Psoas muscle (tissue), 8 donors: Measurements from ENCODE around the gene MAPK1IP1L. TPM values are rescaled to one million over a fixed set of nuclear protein-coding genes. Genes with fewer than 3 reads are reported as not detected.
A peak's percentile ranks its signal among the peaks of the same experiment; 100 is the strongest.

Experiments used
- ATAC-seq, 4 donors: fragments of 200-7000 bp; cut with Tn5 transposase; one replicate each; pipeline ENCODE4 v1.9.1; 2020; ENCODE audit warnings: moderate library complexity in 3 of 4, mild to moderate bottlenecking in 2 of 4
- DNase-seq, 2 donors: peaks; one replicate each; pipeline ENCODE4 v3.0.0-alpha.2; 2020
- H3K27ac ChIP-seq: fragments of 200-600 bp; one replicate; pipeline ENCODE4 v1.8.0; 2022
- H3K27me3 ChIP-seq, 3 donors: fragments of 200-600 bp in 1 of 3; one replicate each; pipeline versions ENCODE4 v1.6.1 to v1.8.0; 2013 to 2022; ENCODE audit warnings: low read length in 2 of 3, mild to moderate bottlenecking in 2 of 3, moderate library complexity in 1 of 3; ENCODE audit not compliant: insufficient read depth in 3 of 3
- H3K36me3 ChIP-seq, 2 donors: fragments of 200-600 bp in 1 of 2; one replicate each; pipeline versions ENCODE4 v1.6.1 to v1.8.0; 2013 to 2022; ENCODE audit warnings: low read depth in 1 of 2, mild to moderate bottlenecking in 1 of 2, moderate library complexity in 1 of 2; ENCODE audit not compliant: insufficient read depth in 1 of 2
- H3K4me1 ChIP-seq: fragments of 200-600 bp; one replicate; pipeline ENCODE4 v1.8.0; 2022
- H3K4me3 ChIP-seq: fragments of 200-600 bp; one replicate; pipeline ENCODE4 v1.8.0; 2022; ENCODE audit warnings: mild to moderate bottlenecking
- H3K9me3 ChIP-seq: fragments of 200-600 bp; one replicate; pipeline ENCODE4 v1.8.0; 2022
- WGBS, 3 donors: extraction: QIAGEN DNeasy Blood & Tissue Kit; methylation state at CpG; one replicate each; pipeline versions ENCODE4 v1.1.6 to v1.1.7; 2013; 5-methylcytosine and 5-hydroxymethylcytosine counted together
- intact Hi-C, 2 donors: fragments of 100-400 bp; cut with DNase I; formaldehyde crosslinking; loops; one replicate each; pipeline versions ENCODE4 v1.11.0 to v1.14.2; 2022
- polyA plus RNA-seq, 3 donors: library from polyadenylated mRNA; stranded (reverse); fragments of 200-250 nt; gene quantifications; one replicate each; pipeline ENCODE4 v1.2.3, GENCODE V29; 2013
- total RNA-seq, 4 donors: library from RNA; stranded (reverse); fragmentation: NEBNext Ultra II Directional in 2 of 4; extraction: Animal tissue kit (Norgen Biotek cat#: 25700) in 2 of 4; gene quantifications; one replicate each; pipeline versions ENCODE4 v1.2.1 to v1.2.4, GENCODE V29; 2021 to 2023
- TF ChIP-seq, protein P1 (sequence below): fragments of 200-600 bp; IDR thresholded peaks from one replicate; pipeline ENCODE4 v1.8.0; 2022; ENCODE audit warnings: antibody characterized with exemption
- donor health status: healthy with polysubstance abuse.
- donor health status: DM: no; HTN: no; CAD: no; lungs with moderate emphysema.
- donor health status: Bipolar disorder and iron deficiency.
- donor health status: healthy.
- donor health status: DM: yes; HTN: yes; CAD: no.
- donor health status: DM: no; HTN: no; CAD: no.
- donor health status: DM: no; HTN: no; CAD: no.
- donor health status: DM: yes; HTN: yes; CAD: no.

Gene MAPK1IP1L
- total and polyA plus RNA-seq, 7 donors = 17.6 to 60.1 (median 46.2) TPM

DNA sequence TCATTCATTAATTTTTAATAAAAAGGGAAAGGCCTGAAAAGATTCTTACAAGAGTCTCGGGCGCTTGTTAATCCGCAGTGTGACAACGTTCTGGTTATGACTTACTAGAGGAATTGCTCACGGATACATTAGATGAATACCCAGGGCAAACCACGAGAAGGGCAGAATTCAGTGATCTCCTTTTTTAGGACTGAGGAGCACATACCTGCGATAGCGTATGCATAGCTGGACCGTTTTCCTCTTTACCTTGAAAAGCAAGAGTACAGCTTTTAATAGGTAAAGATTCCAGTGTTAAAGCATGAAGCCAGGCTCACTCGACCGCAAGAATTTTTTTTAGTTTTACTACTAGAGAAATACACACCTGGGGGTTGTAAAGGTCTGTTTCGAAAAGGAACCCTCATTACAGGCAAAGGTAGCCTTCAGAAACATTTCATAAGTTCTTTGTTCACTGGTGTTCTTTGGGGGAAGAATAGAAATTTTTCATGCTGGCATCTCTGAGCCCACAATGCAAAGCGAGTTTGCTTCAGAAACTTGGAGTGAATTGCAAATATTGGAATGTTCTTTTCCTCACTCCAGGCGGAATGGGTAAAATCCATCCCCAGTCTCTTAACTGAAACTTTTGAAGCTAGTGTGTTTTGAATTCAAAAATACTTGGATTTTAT lies 953 bp downstream of the MAPK1IP1L start:
- no peaks in the 10 kb centered on the region for H3K27me3 ChIP-seq
- ATAC-seq = no peak
- peaks cover 0 to 15% of the 10 kb centered on the region in 2 donors for H3K36me3 ChIP-seq
- peak overlapping the region; percentile 97 for H3K4me3 ChIP-seq
- TF ChIP-seq, protein P1, sequence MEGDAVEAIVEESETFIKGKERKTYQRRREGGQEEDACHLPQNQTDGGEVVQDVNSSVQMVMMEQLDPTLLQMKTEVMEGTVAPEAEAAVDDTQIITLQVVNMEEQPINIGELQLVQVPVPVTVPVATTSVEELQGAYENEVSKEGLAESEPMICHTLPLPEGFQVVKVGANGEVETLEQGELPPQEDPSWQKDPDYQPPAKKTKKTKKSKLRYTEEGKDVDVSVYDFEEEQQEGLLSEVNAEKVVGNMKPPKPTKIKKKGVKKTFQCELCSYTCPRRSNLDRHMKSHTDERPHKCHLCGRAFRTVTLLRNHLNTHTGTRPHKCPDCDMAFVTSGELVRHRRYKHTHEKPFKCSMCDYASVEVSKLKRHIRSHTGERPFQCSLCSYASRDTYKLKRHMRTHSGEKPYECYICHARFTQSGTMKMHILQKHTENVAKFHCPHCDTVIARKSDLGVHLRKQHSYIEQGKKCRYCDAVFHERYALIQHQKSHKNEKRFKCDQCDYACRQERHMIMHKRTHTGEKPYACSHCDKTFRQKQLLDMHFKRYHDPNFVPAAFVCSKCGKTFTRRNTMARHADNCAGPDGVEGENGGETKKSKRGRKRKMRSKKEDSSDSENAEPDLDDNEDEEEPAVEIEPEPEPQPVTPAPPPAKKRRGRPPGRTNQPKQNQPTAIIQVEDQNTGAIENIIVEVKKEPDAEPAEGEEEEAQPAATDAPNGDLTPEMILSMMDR = no peak
- H3K27ac ChIP-seq = peak overlapping the region; percentile 100
- WGBS, 3 donors = 7 to 10% (median 8%) methylated on average over 14 of the region's 14 CpGs
- H3K9me3 ChIP-seq = no peaks in the 10 kb centered on the region
- no peak for DNase-seq
- intact Hi-C loops = loop anchor here in 1 of 2 donors (10.0 kb wide), 1 partner anchor 362 kb away; the partner anchor contains the start of gene ATG14
- peaks cover 11% of the 10 kb centered on the region for H3K4me1 ChIP-seq

GRCh38 chr14:55053018-55053417 lies 1.6 kb downstream of the MAPK1IP1L start:
- TF ChIP-seq, protein P1 = no peak
- Histone ChIP-seq H3K36me3 (peaks cover 0 to 21% of the 10 kb centered on the region in 2 donors), H3K4me3 (peak overlapping the region; percentile 97), H3K9me3 (no peaks in the 10 kb centered on the region), H3K27ac (peak overlapping the region; percentile 100), H3K4me1 (peaks cover 11% of the 10 kb centered on the region), H3K27me3 (no peaks in the 10 kb centered on the region)
- intact Hi-C loops = loop anchor here in 1 of 2 donors (10.0 kb wide), 1 partner anchor 362 kb away; the partner anchor contains the start of gene ATG14
- ATAC-seq (no peak), DNase-seq (no peak)
- 65 to 73% (median 67%) methylated on average over 6 of the region's 6 CpGs for WGBS, 3 donors

- Histone ChIP-seq H3K9me3 (no peaks in the 10 kb centered on the region), H3K4me3 (peak overlapping the region; percentile 97), H3K27me3 (no peaks in the 10 kb centered on the region), H3K27ac (peak overlapping the region; percentile 100), H3K36me3 (peaks cover 0 to 26% of the 10 kb centered on the region in 2 donors), H3K4me1 (peaks cover 11% of the 10 kb centered on the region)
- WGBS, 3 donors = 82 to 88% (median 86%) methylated on average over 7 of the region's 7 CpGs
- DNase-seq (no peak), ATAC-seq (no peak)
- intact Hi-C loops = loop anchor here in 1 of 2 donors (10.0 kb wide), 1 partner anchor 361 kb away; the partner anchor contains the start of gene ATG14
- TF ChIP-seq, protein P1 = no peak
Observed at GRCh38 chr14:55053500-55053899, 2.1 kb downstream of the MAPK1IP1L start.

DNA sequence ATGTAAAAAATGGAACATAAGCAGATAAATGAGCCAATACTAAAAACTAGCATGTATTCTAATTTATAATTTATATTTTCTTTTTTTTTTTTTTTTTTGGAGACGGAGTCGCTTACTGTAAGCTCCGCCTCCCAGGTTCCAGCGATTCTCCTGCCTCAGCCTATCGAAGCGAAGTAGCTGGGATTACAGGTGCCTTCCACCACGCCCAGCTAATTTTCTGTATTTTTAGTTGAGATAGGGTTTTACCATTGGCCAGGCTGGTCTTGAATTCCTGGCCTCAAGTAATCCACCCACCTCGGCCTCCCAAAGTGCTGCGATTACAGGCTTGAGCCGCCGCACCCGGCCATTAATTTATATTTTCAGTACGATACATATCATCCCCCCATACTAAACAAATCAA lies 2.7 kb downstream of the MAPK1IP1L start:
- ATAC-seq = no peak
- Histone ChIP-seq H3K27ac (no peak overlapping the region), H3K9me3 (no peaks in the 10 kb centered on the region), H3K4me1 (peaks cover 11% of the 10 kb centered on the region), H3K27me3 (no peaks in the 10 kb centered on the region), H3K4me3 (no peak overlapping the region), H3K36me3 (peaks cover 0 to 26% of the 10 kb centered on the region in 2 donors)
- no peak for DNase-seq
- intact Hi-C loops = loop anchor here in 1 of 2 donors (10.0 kb wide), 1 partner anchor 361 kb away; the partner anchor contains the start of gene ATG14
- TF ChIP-seq, protein P1 = no peak
- 97 to 98% (median 97%) methylated on average over 13 of the region's 13 CpGs for WGBS, 3 donors
